A549 (cell line): ENCODE data around the gene PAX8. TPM values are rescaled to one million over a fixed set of nuclear protein-coding genes. Genes with fewer than 3 reads are reported as not detected.

Experiments
- ATAC-seq, 2 experiments: fragments of 200-7000 bp in 1 of 2; fragments of >200 bp in 1 of 2; cut with Nextera tagmentation in 1 of 2; cut with Tn5 transposase in 1 of 2; 3 replicates each; pipeline versions ENCODE4 v1.8.0 to v1.9.1; 2018 to 2020; ENCODE audit warnings: mild to moderate bottlenecking in 1 of 2, moderate library complexity in 1 of 2
- CTCF ChIA-PET: fragments of 300-600 bp; sonication (Branson Sonifier 250); formaldehyde crosslinking; extraction: SDS; loops from one replicate; lab custom pipeline; 2021; ENCODE audit warnings: antibody characterized with exemption, inconsistent platforms; lab: Yijun Ruan, JAX
- POLR2A ChIA-PET: fragments of 350-600 bp; formaldehyde crosslinking; extraction: SDS; loops from one replicate; lab custom pipeline; 2021; ENCODE audit warnings: antibody characterized with exemption, inconsistent platforms; lab: Yijun Ruan, JAX
- DNase-seq, 2 experiments: peaks; one replicate each; pipeline versions ENCODE4 v3.0.0 to v3.0.0-alpha.2; 2011 to 2016; ENCODE audit warnings: low read depth in 1 of 2, low spot score in 1 of 2
- FAIRE-seq: peaks from 2 replicates; lab custom pipeline; 2011; peaks lifted over from hg19 to GRCh38; lab: Jason Lieb, UNC
- H3K27ac ChIP-seq, 2 experiments: fragments of >200 bp; sonication (Bioruptor Twin); formaldehyde crosslinking; 3 replicates each; pipeline ENCODE4 v1.5.1; 2016 to 2017
- H3K4me1 ChIP-seq: fragments of >200 bp; sonication (Bioruptor Twin); formaldehyde crosslinking; 3 replicates; pipeline ENCODE4 v1.6.1; 2016
- H3K4me2 ChIP-seq: fragments of >200 bp; sonication (Bioruptor Twin); formaldehyde crosslinking; 3 replicates; pipeline ENCODE4 v1.6.1; 2016
- H3K4me3 ChIP-seq: fragments of >200 bp; sonication (Bioruptor Twin); formaldehyde crosslinking; 3 replicates; pipeline ENCODE4 v1.5.1; 2016
- H3K9me3 ChIP-seq: fragments of >200 bp; sonication (Bioruptor Twin); formaldehyde crosslinking; 3 replicates; pipeline ENCODE4 v1.6.1; 2016
- CBX8 ChIP-seq: fragments of 200-600 bp; sonication (generic); IDR thresholded peaks from 2 replicates; pipeline ENCODE4 v1.6.1; 2016
- CEBPB ChIP-seq, 2 experiments: fragments of >200 bp in 1 of 2; sonication (Bioruptor Twin) in 1 of 2; formaldehyde crosslinking in 1 of 2; IDR thresholded peaks; 2 replicates each; pipeline ENCODE4 v1.6.1; 2012 to 2016
- CTCF ChIP-seq: fragments of >200 bp; sonication (Bioruptor Twin); formaldehyde crosslinking; IDR thresholded peaks from 3 replicates; pipeline ENCODE4 v1.5.1; 2016
- EHF ChIP-seq: fragments of 250-450 bp; sonication (Bioruptor Pico); IDR thresholded peaks from 2 replicates; pipeline ENCODE4 v1.5.0; 2020; ENCODE audit warnings: mild to moderate bottlenecking
- ELK1 ChIP-seq: fragments of 150-350 bp; IDR thresholded peaks from 2 replicates; pipeline ENCODE4 v1.6.1; 2014; ENCODE audit warnings: low read depth, mild to moderate bottlenecking, low read length
- EP300 ChIP-seq, 2 experiments: fragments of >200 bp; sonication (Bioruptor Twin); formaldehyde crosslinking; IDR thresholded peaks; 2 replicates in 1 of 2; 3 replicates in 1 of 2; pipeline ENCODE4 v1.6.1; 2016 to 2017
- FOSB ChIP-seq: fragments of 250-450 bp; sonication (Bioruptor Pico); IDR thresholded peaks from 2 replicates; pipeline ENCODE4 v1.5.0; 2020; ENCODE audit warnings: mild to moderate bottlenecking, moderate library complexity
- HDAC2 ChIP-seq: fragments of 200-600 bp; sonication (generic); IDR thresholded peaks from 2 replicates; pipeline ENCODE4 v1.6.1; 2016
- HMGXB4 ChIP-seq: fragments of 250-450 bp; sonication (Bioruptor Pico); IDR thresholded peaks from 2 replicates; pipeline ENCODE4 v1.5.0; 2021; ENCODE audit warnings: mild to moderate bottlenecking, moderate library complexity, borderline replicate concordance
- HOXA7 ChIP-seq: fragments of 250-450 bp; sonication (Bioruptor Pico); IDR thresholded peaks from 2 replicates; pipeline ENCODE4 v1.5.0; 2020; ENCODE audit warnings: mild to moderate bottlenecking, moderate library complexity
- KDM1A ChIP-seq: fragments of 200-600 bp; sonication (generic); IDR thresholded peaks from 2 replicates; pipeline ENCODE4 v1.6.1; 2016; ENCODE audit warnings: low read depth, mild to moderate bottlenecking
- KDM5A ChIP-seq: fragments of 200-600 bp; sonication (generic); IDR thresholded peaks from 2 replicates; pipeline ENCODE4 v1.6.1; 2016; ENCODE audit warnings: antibody characterized with exemption, mild to moderate bottlenecking
- MAFK ChIP-seq: fragments of 450-650 bp; IDR thresholded peaks from 2 replicates; pipeline ENCODE4 v1.6.1; 2014; ENCODE audit not compliant: partially characterized antibody
- MYC ChIP-seq: IDR thresholded peaks from 2 replicates; pipeline ENCODE4 v1.6.1; 2012; ENCODE audit warnings: mild to moderate bottlenecking, inconsistent platforms, low read length, improper control_type of control experiment, borderline replicate concordance
- NPAS2 ChIP-seq: fragments of 250-450 bp; sonication (Bioruptor Pico); IDR thresholded peaks from 2 replicates; pipeline ENCODE4 v1.8.0; 2022; ENCODE audit warnings: mild to moderate bottlenecking, moderate library complexity, borderline replicate concordance
- PBX3 ChIP-seq: IDR thresholded peaks from 2 replicates; pipeline ENCODE4 v1.6.1; 2012
- PHF8 ChIP-seq: fragments of 200-600 bp; sonication (generic); IDR thresholded peaks from 2 replicates; pipeline ENCODE4 v1.6.1; 2016; ENCODE audit warnings: low read depth, mild to moderate bottlenecking, antibody characterized with exemption, moderate library complexity, borderline replicate concordance
- RARB ChIP-seq: fragments of 250-450 bp; sonication (Bioruptor Pico); IDR thresholded peaks from 2 replicates; pipeline ENCODE4 v1.8.0; 2021; ENCODE audit warnings: mild to moderate bottlenecking, moderate library complexity
- RFX5 ChIP-seq: fragments of 450-650 bp; IDR thresholded peaks from 2 replicates; pipeline ENCODE4 v1.7.1; 2014; ENCODE audit warnings: antibody characterized with exemption, mild to moderate bottlenecking, moderate library complexity
- SMC3 ChIP-seq: fragments of >200 bp; sonication (Bioruptor Twin); formaldehyde crosslinking; IDR thresholded peaks from 3 replicates; pipeline ENCODE4 v1.6.1; 2018; ENCODE audit warnings: inconsistent platforms
- ZFP36 ChIP-seq: fragments of 450-650 bp; IDR thresholded peaks from 2 replicates; pipeline ENCODE4 v1.6.1; 2014; ENCODE audit warnings: borderline replicate concordance; ENCODE audit not compliant: partially characterized antibody
- WGBS: methylation state at CpG from one replicate; pipeline ENCODE4 v1.1.6; 2017; ENCODE audit errors: missing lambda C conversion rate; 5-methylcytosine and 5-hydroxymethylcytosine counted together
- polyA plus RNA-seq, 4 experiments: library from polyadenylated mRNA; depleted of rRNA in 3 of 4; stranded (reverse); fragments of >200 nt; fragmentation: RNase III in 1 of 4; extraction: RNeasy Plus Mini Kit Qiagen cat#74134 plus additional on column Dnase treatment in 1 of 4; gene quantifications; 2 replicates in 3 of 4; 3 replicates in 1 of 4; pipeline ENCODE4 v1.2.3, GENCODE V29; 2011 to 2017

PAX8 gene
- polyA plus RNA-seq, 2 of the 4 experiments (the other 2 are of a cell fraction) = 0.71 to 0.81 TPM

GRCh38 chr2:113186433-113186796 is 92.3 kb downstream of the PAX8 start:
- DNase-seq (no peak), ATAC-seq (peak in 1 of 2 experiments; percentile 34; a peak in 1 of 6 replicates), FAIRE-seq (no peak)
- Histone ChIP-seq H3K27ac (no peak overlapping the region), H3K4me1 (no peaks in the 10 kb centered on the region), H3K4me3 (no peak overlapping the region), H3K9me3 (no peaks in the 10 kb centered on the region), H3K4me2 (no peak overlapping the region)
- no peak for TF ChIP-seq RFX5
- TF ChIP-seq ZFP36 = no peak
- TF ChIP-seq RARB (CRISPR knock-in tag) = no peak
- TF ChIP-seq EP300 (IDR thresholded peaks at IDR 0.05) = no peak
- no peak for TF ChIP-seq MYC
- TF ChIP-seq NPAS2 (CRISPR knock-in tag) = no peak
- no peak for TF ChIP-seq CBX8
- TF ChIP-seq CTCF = no peak
- POLR2A ChIA-PET = no interaction called here
- 65% methylated on average over 5 of the region's 5 CpGs for WGBS
- CTCF ChIA-PET = interaction anchor here (0.8 to 3.1 kb wide), 2 partner anchors 12 to 47 kb away, joined by 3 to 18 read pairs; no protein-coding TSS in a partner anchor

- DNase-seq = no peak
- POLR2A ChIA-PET = no interaction called here
- WGBS = 70% methylated on average over 10 of the region's 10 CpGs
- TF ChIP-seq RFX5 = no peak
- no peak for TF ChIP-seq CEBPB (IDR thresholded peaks at IDR 0.05)
- no peak for TF ChIP-seq FOSB (CRISPR knock-in tag)
- TF ChIP-seq HOXA7 (CRISPR knock-in tag) = no peak
- no peak for TF ChIP-seq EP300 (IDR thresholded peaks at IDR 0.05)
- no peak for TF ChIP-seq HMGXB4 (CRISPR knock-in tag)
- TF ChIP-seq MAFK = no peak
- no peak for TF ChIP-seq SMC3
- no peak for TF ChIP-seq PHF8
- TF ChIP-seq KDM5A = no peak
- no peak for TF ChIP-seq HDAC2
- no peak for TF ChIP-seq KDM1A
- ATAC-seq = peak in 1 of 2 experiments; percentile 52; a peak in 3 of 6 replicates
- Histone ChIP-seq H3K4me1 (no peaks in the 10 kb centered on the region), H3K27ac (no peak overlapping the region), H3K4me3 (no peak overlapping the region), H3K4me2 (no peak overlapping the region), H3K9me3 (no peaks in the 10 kb centered on the region)
- no peak for FAIRE-seq
- CTCF ChIA-PET = interaction anchor here (0.8 to 3.1 kb wide), 2 partner anchors 13 to 47 kb away, joined by 3 to 18 read pairs; no protein-coding TSS in a partner anchor
Measured at GRCh38 chr2:113185664-113186432, 92.9 kb downstream of the PAX8 start.

GRCh38 chr2:113184531-113185230 is 94.0 kb downstream of the PAX8 start:
- TF ChIP-seq CTCF (no peak), CEBPB (IDR thresholded peaks at IDR 0.05) (no peak), KDM5A (no peak), HOXA7 (CRISPR knock-in tag) (no peak), PBX3 (no peak), EHF (no peak), ELK1 (no peak)
- Histone ChIP-seq H3K27ac (no peak overlapping the region), H3K9me3 (no peaks in the 10 kb centered on the region), H3K4me2 (no peak overlapping the region), H3K4me1 (no peaks in the 10 kb centered on the region), H3K4me3 (no peak overlapping the region)
- ChIA-PET POLR2A (no interaction called here), CTCF (interaction anchor here (2.0 to 5.1 kb wide), 2 partner anchors 10 to 47 kb away, joined by 6 to 39 read pairs; no protein-coding TSS in a partner anchor)
- ATAC-seq (no peak), FAIRE-seq (no peak), DNase-seq (no peak)
- WGBS = 84% methylated on average over 8 of the region's 8 CpGs
